Upper lobe of right lung (tissue), 1 donor: ENCODE results near the gene EFNA5. TPM values are rescaled to one million over a fixed set of nuclear protein-coding genes. Genes with fewer than 3 reads are reported as not detected.
A peak's percentile ranks its signal among the peaks of the same experiment; 100 is the strongest.

Experiments
- ATAC-seq: fragments of 200-7000 bp; cut with Tn5 transposase; one replicate; pipeline ENCODE4 v1.9.1; 2020; ENCODE audit warnings: mild to moderate bottlenecking, moderate library complexity
- DNase-seq: peaks from one replicate; pipeline ENCODE4 v3.0.0-alpha.2; 2020
- H3K27ac ChIP-seq: fragments of 200-600 bp; one replicate; pipeline ENCODE4 v1.8.0; 2022
- H3K27me3 ChIP-seq: fragments of 200-600 bp; one replicate; pipeline ENCODE4 v1.8.0; 2022; ENCODE audit warnings: mild to moderate bottlenecking
- H3K36me3 ChIP-seq: fragments of 200-600 bp; one replicate; pipeline ENCODE4 v1.8.0; 2022
- H3K4me1 ChIP-seq: fragments of 200-600 bp; one replicate; pipeline ENCODE4 v1.8.0; 2022
- H3K4me3 ChIP-seq: fragments of 200-600 bp; one replicate; pipeline ENCODE4 v1.8.0; 2022; ENCODE audit warnings: mild to moderate bottlenecking
- H3K9me3 ChIP-seq: fragments of 200-600 bp; one replicate; pipeline ENCODE4 v1.8.0; 2022
- CTCF ChIP-seq: fragments of 200-600 bp; IDR thresholded peaks from one replicate; pipeline ENCODE4 v1.8.0; 2022; ENCODE audit warnings: antibody characterized with exemption
- intact Hi-C: fragments of 100-400 bp; cut with DNase I; formaldehyde crosslinking; loops from one replicate; pipeline ENCODE4 v1.11.0; 2022
- total RNA-seq: library from RNA; stranded (reverse); fragmentation: NEBNext Ultra II Directional; extraction: Animal tissue kit (Norgen Biotek cat#: 25700); gene quantifications from one replicate; pipeline ENCODE4 v1.2.1, GENCODE V29; 2021
- donor health status: DM: no; HTN: yes; CAD: no; lungs with severe emphysema.

The EFNA5 gene
- total RNA-seq, 1 donor from 2014 or later: 12.0 TPM

- H3K4me1 ChIP-seq: peaks cover 9% of the 10 kb centered on the region
- DNase-seq: no peak
- intact Hi-C loops: no loop called here
Observed at GRCh38 chr5:107472620-107473064, 198.1 kb downstream of the EFNA5 start.

GRCh38 chr5:107470295-107470582 is 200.5 kb downstream of the EFNA5 start:
- intact Hi-C loops: no loop called here
- TF ChIP-seq CTCF: no peak
- ATAC-seq: no peak

More at GRCh38 chr5:107472620-107473064, 198.1 kb downstream of the EFNA5 start:
- TF ChIP-seq CTCF: no peak
- ATAC-seq: no peak
- H3K27me3 ChIP-seq: no peaks in the 10 kb centered on the region
- H3K4me3 ChIP-seq: no peak overlapping the region
- H3K27ac ChIP-seq: no peak overlapping the region
- H3K9me3 ChIP-seq: no peaks in the 10 kb centered on the region
- H3K36me3 ChIP-seq: no peaks in the 10 kb centered on the region

DNA sequence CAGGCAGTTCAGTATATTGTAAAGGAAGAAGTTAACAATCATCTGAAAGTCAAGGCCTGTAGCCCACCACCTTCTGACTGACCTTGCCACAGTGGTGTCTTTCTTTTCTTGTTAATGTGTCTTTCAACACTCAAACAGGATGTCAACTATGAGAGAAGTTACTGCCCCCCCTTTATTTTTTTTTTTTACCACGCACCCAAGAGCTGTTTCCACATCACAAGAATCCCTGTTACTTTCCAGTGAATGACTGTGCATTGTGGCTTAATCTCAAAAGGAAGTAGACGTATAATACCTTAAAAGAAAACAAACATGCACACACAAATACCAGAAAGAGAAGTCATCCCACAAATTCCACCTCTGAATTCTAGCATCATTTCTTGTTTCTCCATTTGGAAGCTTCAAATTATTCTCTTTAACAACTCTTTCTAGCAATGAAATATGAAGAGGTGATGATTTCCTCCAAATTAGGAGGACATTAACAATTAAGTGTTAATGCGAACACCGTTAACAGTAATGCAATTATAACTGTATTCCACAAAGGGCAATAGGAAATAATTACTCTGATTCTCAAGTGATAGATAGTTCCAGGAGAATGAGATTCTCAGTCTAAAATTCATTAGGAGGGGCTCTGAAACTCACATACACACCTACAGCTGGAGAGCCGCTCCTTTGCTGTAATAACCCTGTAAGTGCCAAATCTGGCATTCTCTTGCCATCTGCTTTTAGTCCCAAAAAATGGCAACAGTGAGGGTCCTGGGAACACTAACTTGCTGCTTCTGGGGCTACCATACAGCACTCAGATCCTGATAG is 201.0 kb downstream of the EFNA5 start:
- TF ChIP-seq CTCF: no peak
- H3K9me3 ChIP-seq: no peaks in the 10 kb centered on the region
- intact Hi-C loops: no loop called here
- peaks cover 9% of the 10 kb centered on the region for H3K4me1 ChIP-seq
- peak; percentile 49 for ATAC-seq
- no peaks in the 10 kb centered on the region for H3K27me3 ChIP-seq
- no peak overlapping the region for H3K4me3 ChIP-seq
- no peaks in the 10 kb centered on the region for H3K36me3 ChIP-seq
- no peak for DNase-seq
- no peak overlapping the region for H3K27ac ChIP-seq

More at GRCh38 chr5:107470295-107470582, 200.5 kb downstream of the EFNA5 start:
- no peaks in the 10 kb centered on the region for H3K27me3 ChIP-seq
- no peaks in the 10 kb centered on the region for H3K36me3 ChIP-seq
- no peak for DNase-seq
- no peaks in the 10 kb centered on the region for H3K9me3 ChIP-seq
- H3K4me1 ChIP-seq: peaks cover 9% of the 10 kb centered on the region
- H3K4me3 ChIP-seq: no peak overlapping the region
- no peak overlapping the region for H3K27ac ChIP-seq

DNA sequence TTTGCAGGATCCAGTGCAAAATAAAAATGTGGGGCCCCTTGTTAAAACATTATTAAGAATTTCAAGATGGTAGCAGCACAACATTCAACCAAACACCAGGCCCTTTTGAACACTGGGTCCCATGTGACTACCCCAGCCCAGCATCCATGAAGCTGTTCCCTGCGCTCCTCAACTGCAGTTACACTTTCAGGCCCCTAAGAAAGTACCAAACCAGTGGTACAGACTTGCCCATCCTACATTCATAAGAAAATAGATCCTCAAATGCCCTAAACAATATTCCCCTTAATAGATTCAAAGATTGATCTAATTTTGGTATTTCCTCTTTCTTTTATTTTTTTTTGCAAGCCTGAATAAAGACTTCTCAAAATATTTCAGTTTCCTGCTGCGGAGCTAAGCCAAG is 201.7 kb downstream of the EFNA5 start:
- Histone ChIP-seq H3K4me3 (no peak overlapping the region), H3K9me3 (no peaks in the 10 kb centered on the region), H3K27me3 (no peaks in the 10 kb centered on the region), H3K36me3 (no peaks in the 10 kb centered on the region), H3K27ac (no peak overlapping the region), H3K4me1 (peaks cover 9% of the 10 kb centered on the region)
- ATAC-seq: no peak
- TF ChIP-seq CTCF: no peak
- intact Hi-C loops: no loop called here
- DNase-seq: no peak

- ATAC-seq (no peak), DNase-seq (no peak)
- Histone ChIP-seq H3K4me1 (peaks cover 9% of the 10 kb centered on the region), H3K27me3 (no peaks in the 10 kb centered on the region), H3K4me3 (no peak overlapping the region), H3K36me3 (no peaks in the 10 kb centered on the region), H3K9me3 (no peaks in the 10 kb centered on the region), H3K27ac (no peak overlapping the region)
- no peak for TF ChIP-seq CTCF
- intact Hi-C loops: no loop called here
Observed at GRCh38 chr5:107468276-107468675, 202.5 kb downstream of the EFNA5 start.
